Measurements from ENCODE around the gene IQCF5.
"Not testable (repeated sequence)": the region's sequence is repeated elsewhere in the genome, so short reads cannot be mapped to it uniquely, and the experiment has no call there.

IQCF5 gene

GRCh38 chr3:51862886-51863285 lies 12.5 kb downstream of the IQCF5 start:
- DNase-seq: no peak

- DNase-seq: no peak
Measured at GRCh38 chr3:51860703-51861665, 14.4 kb downstream of the IQCF5 start, which contains the start of gene IQCF2. IQCF2 (plus strand) TSS chr3:51861615; CDS start chr3:51861667, 52 bp downstream.

GRCh38 chr3:51855411-51855810 lies 20.0 kb downstream of the IQCF5 start:
- not testable (repeated sequence) for DNase-seq

GRCh38 chr3:51845129-51845528 lies 30.3 kb downstream of the IQCF5 start:
- DNase-seq: no peak

GRCh38 chr3:51836606-51837005 lies 38.8 kb downstream of the IQCF5 start:
- DNase-seq: no peak

- no peak for DNase-seq
Measured at GRCh38 chr3:51830836-51831385, 44.5 kb downstream of the IQCF5 start.

- DNase-seq: no peak
Measured at GRCh38 chr3:51830345-51830744, 45.1 kb downstream of the IQCF5 start.

GRCh38 chr3:51828297-51828696 lies 47.1 kb downstream of the IQCF5 start:
- no peak for DNase-seq
